Esophagus muscularis mucosa (tissue), 4 donors: Measurements from ENCODE around the gene RHEB. TPM values are rescaled to one million over a fixed set of nuclear protein-coding genes. Genes with fewer than 3 reads are reported as not detected.
A peak's percentile ranks its signal among the peaks of the same experiment; 100 is the strongest.

Experiments used
- DNase-seq: peaks from one replicate; pipeline ENCODE4 v3.0.0-alpha.2; 2017; ENCODE audit errors: extremely low spot score
- H3K27ac ChIP-seq, 4 donors: fragments of 200-600 bp; sonication (generic); replicated peaks in 1 of 4; 1 replicate in 3 of 4; 2 replicates in 1 of 4; pipeline ENCODE4 v1.5.1; 2016 to 2019; ENCODE audit warnings: mild to moderate bottlenecking in 1 of 4
- H3K27me3 ChIP-seq, 4 donors: fragments of 200-600 bp; sonication (generic); one replicate each; pipeline versions ENCODE4 v1.5.1 to v1.6.0; 2016 to 2019
- H3K36me3 ChIP-seq, 4 donors: fragments of 200-600 bp; sonication (generic); one replicate each; pipeline ENCODE4 v1.5.1; 2016 to 2019
- H3K4me1 ChIP-seq, 4 donors: fragments of 200-600 bp; sonication (generic); one replicate each; pipeline ENCODE4 v1.5.1; 2016 to 2019
- H3K4me3 ChIP-seq, 4 donors: fragments of 200-600 bp; sonication (generic); 1 replicate in 2 of 4; 2 replicates in 2 of 4; pipeline ENCODE4 v1.5.1; 2016 to 2019; ENCODE audit warnings: mild to moderate bottlenecking in 4 of 4, moderate library complexity in 1 of 4
- H3K9me3 ChIP-seq, 4 donors: fragments of 200-600 bp; sonication (generic); 1 replicate in 3 of 4; 2 replicates in 1 of 4; pipeline ENCODE4 v1.5.1; 2016 to 2019
- EP300 ChIP-seq: sonication (generic); formaldehyde crosslinking; IDR thresholded peaks from one replicate; pipeline ENCODE4 v1.6.1; 2017; ENCODE audit warnings: antibody characterized with exemption
- POLR2A ChIP-seq: fragments of 450-650 bp; IDR thresholded peaks from one replicate; pipeline ENCODE4 v1.6.1; 2017; ENCODE audit warnings: antibody characterized with exemption, moderate library complexity, mild to moderate bottlenecking, low read depth
- POLR2AphosphoS5 ChIP-seq, 2 donors: sonication (generic); formaldehyde crosslinking; IDR thresholded peaks; one replicate each; pipeline ENCODE4 v1.6.1; 2017; ENCODE audit warnings: antibody characterized with exemption in 2 of 2
- WGBS: methylation state at CpG from one replicate; pipeline ENCODE4 v1.1.5; 2018; 5-methylcytosine and 5-hydroxymethylcytosine counted together
- intact Hi-C: fragments of 100-400 bp; cut with DNase I; formaldehyde crosslinking; loops from one replicate; pipeline ENCODE4 v1.15.1; 2023
- total RNA-seq, 4 donors: library from RNA; depleted of rRNA; stranded (reverse); fragments of >200 nt; gene quantifications; one replicate each; pipeline versions ENCODE4 v1.1.0 to v1.2.1, GENCODE V29; 2016
- TF ChIP-seq, protein P1 (sequence below), 3 experiments: fragments of 200-600 bp in 2 of 3; fragments of 450-650 bp in 1 of 3; sonication (generic) in 2 of 3; IDR thresholded peaks; one replicate each; pipeline ENCODE4 v1.5.1; 2017 to 2019; ENCODE audit warnings: antibody characterized with exemption in 3 of 3, mild to moderate bottlenecking in 2 of 3, moderate library complexity in 1 of 3

The RHEB gene
- total RNA-seq, 4 donors from 2014 or later, result 98.5 to 187 (median 163) TPM

DNA sequence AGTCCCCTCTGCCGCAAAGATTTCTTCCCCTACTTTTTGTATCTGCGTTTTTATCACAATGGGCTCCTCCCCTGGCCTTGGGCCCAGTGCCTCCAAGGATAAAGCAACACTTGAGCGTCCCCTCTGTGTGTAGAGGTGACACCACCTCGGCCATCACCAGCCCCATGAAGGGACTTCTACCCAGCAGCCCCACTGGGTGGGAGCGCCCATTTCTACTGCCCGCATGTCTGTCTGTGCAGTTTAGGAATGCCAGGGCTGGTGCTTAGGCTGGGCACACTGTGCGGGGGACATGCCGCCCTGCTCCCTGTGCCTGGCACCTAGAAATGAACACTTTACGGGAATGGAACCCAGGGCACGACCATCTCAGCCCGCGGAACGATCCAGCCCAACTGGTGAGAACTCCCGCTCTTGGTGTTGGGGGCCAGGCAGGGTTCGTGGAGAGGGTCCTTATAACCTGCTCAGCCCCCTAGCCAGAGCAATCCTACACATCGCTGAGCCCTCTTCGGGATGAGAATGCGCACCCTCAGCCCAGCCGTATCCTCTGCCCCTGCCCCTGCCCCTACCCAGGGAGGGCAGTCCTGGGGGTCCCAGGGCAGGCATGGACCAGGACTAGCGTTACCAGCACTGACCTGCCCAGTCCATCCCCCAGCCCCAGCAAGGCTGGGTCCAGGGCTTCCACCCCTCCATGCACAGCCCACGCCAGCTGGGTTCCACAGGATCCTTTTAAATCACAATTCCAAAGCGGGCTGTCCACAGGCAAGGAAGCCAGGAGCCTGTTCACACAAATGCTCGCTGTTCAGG is 92.6 kb downstream of the RHEB start:
- no peak for DNase-seq
- Histone ChIP-seq H3K9me3 (peaks cover 0 to 6% (median 0%) of the 10 kb centered on the region in 4 donors), H3K4me3 (no peak overlapping the region), H3K4me1 (peaks cover 3 to 31% (median 20%) of the 10 kb centered on the region in 4 donors), H3K27ac (peak overlapping the region; percentile 62 to 75 (median 62)), H3K36me3 (no peaks in the 10 kb centered on the region), H3K27me3 (peaks cover 0 to 2% (median 0%) of the 10 kb centered on the region in 4 donors)
- TF ChIP-seq POLR2AphosphoS5 (IDR thresholded peaks at IDR 0.05) (no peak), POLR2A (no peak), EP300 (no peak)
- TF ChIP-seq, protein P1, sequence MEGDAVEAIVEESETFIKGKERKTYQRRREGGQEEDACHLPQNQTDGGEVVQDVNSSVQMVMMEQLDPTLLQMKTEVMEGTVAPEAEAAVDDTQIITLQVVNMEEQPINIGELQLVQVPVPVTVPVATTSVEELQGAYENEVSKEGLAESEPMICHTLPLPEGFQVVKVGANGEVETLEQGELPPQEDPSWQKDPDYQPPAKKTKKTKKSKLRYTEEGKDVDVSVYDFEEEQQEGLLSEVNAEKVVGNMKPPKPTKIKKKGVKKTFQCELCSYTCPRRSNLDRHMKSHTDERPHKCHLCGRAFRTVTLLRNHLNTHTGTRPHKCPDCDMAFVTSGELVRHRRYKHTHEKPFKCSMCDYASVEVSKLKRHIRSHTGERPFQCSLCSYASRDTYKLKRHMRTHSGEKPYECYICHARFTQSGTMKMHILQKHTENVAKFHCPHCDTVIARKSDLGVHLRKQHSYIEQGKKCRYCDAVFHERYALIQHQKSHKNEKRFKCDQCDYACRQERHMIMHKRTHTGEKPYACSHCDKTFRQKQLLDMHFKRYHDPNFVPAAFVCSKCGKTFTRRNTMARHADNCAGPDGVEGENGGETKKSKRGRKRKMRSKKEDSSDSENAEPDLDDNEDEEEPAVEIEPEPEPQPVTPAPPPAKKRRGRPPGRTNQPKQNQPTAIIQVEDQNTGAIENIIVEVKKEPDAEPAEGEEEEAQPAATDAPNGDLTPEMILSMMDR (IDR thresholded peaks at IDR 0.05), result no peak
- intact Hi-C loops, result no loop called here
- 86% methylated on average over 17 of the region's 23 CpGs for WGBS

DNA sequence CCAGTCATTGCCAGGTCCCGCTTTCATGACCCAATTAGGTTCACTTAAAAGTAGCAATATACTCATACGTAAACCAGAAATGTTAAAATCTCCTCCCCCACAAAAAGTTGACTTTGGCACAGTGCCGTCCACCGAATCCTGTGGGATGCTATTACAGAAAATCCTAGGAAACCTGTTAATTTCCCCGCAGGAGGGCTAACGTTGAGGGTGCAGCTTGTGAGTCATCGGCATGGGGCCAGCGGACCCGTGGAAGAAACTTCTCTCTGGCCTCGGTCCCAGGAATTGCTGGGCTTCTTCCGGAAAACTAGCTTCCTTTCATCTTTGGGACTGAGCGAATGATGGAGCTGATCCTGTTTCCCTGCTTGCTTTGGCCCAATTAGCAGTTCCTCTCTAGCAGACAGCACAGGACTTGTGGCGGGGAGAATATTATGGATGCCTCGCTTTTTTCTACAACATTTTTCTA is 93.2 kb downstream of the RHEB start:
- 40% methylated on average over 14 of the region's 14 CpGs for WGBS
- intact Hi-C loops, result no loop called here
- Histone ChIP-seq H3K36me3 (no peaks in the 10 kb centered on the region), H3K4me1 (peaks cover 3 to 31% (median 20%) of the 10 kb centered on the region in 4 donors), H3K27me3 (no peaks in the 10 kb centered on the region), H3K4me3 (peak overlapping the region in 2 of 4 donors; percentile 17 to 23), H3K9me3 (peaks cover 0 to 12% (median 0%) of the 10 kb centered on the region in 4 donors), H3K27ac (peak overlapping the region; percentile 62 to 75 (median 62))
- TF ChIP-seq EP300 (peak; percentile 51), POLR2AphosphoS5 (IDR thresholded peaks at IDR 0.05) (peak; percentile 41 to 57), POLR2A (no peak)
- TF ChIP-seq, protein P1 (IDR thresholded peaks at IDR 0.05), result no peak
- DNase-seq, result no peak

DNA sequence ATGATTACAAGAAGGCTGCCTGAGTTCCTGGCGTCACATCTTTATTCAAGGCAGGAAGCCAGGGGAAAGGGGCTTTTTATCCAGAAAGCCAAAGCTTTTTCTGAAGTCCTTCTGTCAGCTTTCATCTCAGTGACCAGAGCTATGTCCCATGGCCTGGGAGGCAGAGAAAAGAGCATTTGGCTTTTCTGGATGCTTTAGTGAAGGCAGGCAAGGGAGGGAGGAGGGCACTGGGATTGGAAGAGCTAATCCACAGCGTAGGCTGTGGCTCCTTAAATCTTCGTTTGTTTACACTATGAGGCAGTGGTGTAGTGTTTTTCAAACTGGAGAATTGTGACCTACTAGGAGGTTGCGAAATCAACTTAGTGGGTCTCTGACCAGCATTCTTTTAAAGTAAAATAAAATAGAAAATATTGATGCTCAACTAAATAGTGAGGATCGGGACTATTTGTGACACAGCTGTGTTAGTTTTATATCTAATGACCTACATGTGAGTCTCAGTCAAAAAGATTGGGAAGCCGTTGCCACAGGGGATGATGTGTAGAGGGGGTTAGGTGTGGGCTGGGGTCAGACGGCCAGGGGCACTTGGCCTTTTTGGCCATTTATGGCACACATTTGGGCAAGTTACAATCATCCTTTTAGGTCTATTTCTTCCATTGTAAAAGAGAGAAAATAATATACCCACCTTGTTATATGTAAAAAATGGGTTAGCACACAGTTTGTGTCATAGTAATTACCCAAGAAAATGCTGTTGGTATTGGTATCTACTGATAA is 93.8 kb downstream of the RHEB start:
- no peaks in the 10 kb centered on the region for H3K27me3 ChIP-seq
- H3K36me3 ChIP-seq, result no peaks in the 10 kb centered on the region
- no peak for DNase-seq
- TF ChIP-seq POLR2A (no peak), POLR2AphosphoS5 (IDR thresholded peaks at IDR 0.05) (no peak), EP300 (no peak)
- TF ChIP-seq, protein P1 (IDR thresholded peaks at IDR 0.05), result no peak
- peaks cover 0 to 12% (median 0%) of the 10 kb centered on the region in 4 donors for H3K9me3 ChIP-seq
- H3K4me3 ChIP-seq, result peak overlapping the region in 2 of 4 donors; percentile 17 to 23
- H3K4me1 ChIP-seq, result peaks cover 3 to 31% (median 20%) of the 10 kb centered on the region in 4 donors
- H3K27ac ChIP-seq, result peak overlapping the region; percentile 62 to 75 (median 62)
- 61% methylated on average over 7 of the region's 7 CpGs for WGBS
- intact Hi-C loops, result no loop called here

DNA sequence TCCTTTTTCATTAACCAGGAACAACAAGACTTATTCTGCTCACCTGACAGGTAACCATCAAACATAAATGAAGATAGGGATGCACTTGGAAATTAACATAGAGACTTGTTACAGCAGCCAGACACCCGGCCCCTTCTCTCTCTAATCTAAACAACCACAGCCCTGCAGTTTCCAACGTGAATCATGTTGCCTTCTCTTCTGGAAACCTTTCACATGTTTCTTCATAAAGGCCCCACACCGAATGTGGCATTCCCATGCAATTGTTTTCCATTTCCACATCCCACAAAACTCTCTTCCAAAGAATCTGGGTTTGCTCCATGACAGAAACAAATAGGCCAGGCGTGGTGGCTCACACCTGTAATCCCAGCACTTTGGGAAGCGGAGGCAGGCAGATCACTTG is 94.9 kb downstream of the RHEB start:
- DNase-seq, result no peak
- Histone ChIP-seq H3K27me3 (no peaks in the 10 kb centered on the region), H3K27ac (no peak overlapping the region), H3K4me3 (no peak overlapping the region), H3K36me3 (no peaks in the 10 kb centered on the region), H3K4me1 (peaks cover 3 to 31% (median 20%) of the 10 kb centered on the region in 4 donors), H3K9me3 (peaks cover 0 to 19% (median 5%) of the 10 kb centered on the region in 4 donors)
- TF ChIP-seq POLR2AphosphoS5 (IDR thresholded peaks at IDR 0.05), result no peak
- TF ChIP-seq EP300, result no peak
- TF ChIP-seq POLR2A, result no peak
- TF ChIP-seq, protein P1 (IDR thresholded peaks at IDR 0.05), result no peak
- WGBS, result 79% methylated on average over 5 of the region's 5 CpGs
- intact Hi-C loops, result no loop called here
